HuH-7.5 (cell line): ENCODE measurements around the gene ANTKMT.

ENCODE experiments used
- DNase-seq: peaks from one replicate; pipeline ENCODE4 v3.0.0; 2011; ENCODE audit warnings: low spot score

ANTKMT gene

GRCh38 chr16:715477-716199 lies 5.3 kb upstream of the ANTKMT start:
- no peak for DNase-seq

GRCh38 chr16:716200-716568 lies 4.8 kb upstream of the ANTKMT start:
- no peak for DNase-seq

- no peak for DNase-seq
Observed at GRCh38 chr16:716768-717325, 4.1 kb upstream of the ANTKMT start.

- no peak for DNase-seq
Observed at GRCh38 chr16:717450-718245, 3.3 kb upstream of the ANTKMT start.

- no peak for DNase-seq
Observed at GRCh38 chr16:718389-718788, 2.6 kb upstream of the ANTKMT start.

GRCh38 chr16:718922-719321 lies 2.0 kb upstream of the ANTKMT start:
- no peak for DNase-seq

- DNase-seq: peak; percentile 78
Observed at GRCh38 chr16:719815-720446, 1.0 kb upstream of the ANTKMT start.

GRCh38 chr16:720447-720989 lies 428 bp upstream of the ANTKMT start:
- peak; percentile 77 for DNase-seq

- no peak for DNase-seq
Observed at GRCh38 chr16:721765-722540, 1.0 kb downstream of the ANTKMT start.

GRCh38 chr16:722835-723633 lies 2.1 kb downstream of the ANTKMT start:
- DNase-seq: no peak

GRCh38 chr16:723695-724094 lies 2.7 kb downstream of the ANTKMT start:
- no peak for DNase-seq

- DNase-seq: no peak
Observed at GRCh38 chr16:724188-725040, 3.5 kb downstream of the ANTKMT start.

GRCh38 chr16:725041-725376 lies 4.1 kb downstream of the ANTKMT start:
- DNase-seq: no peak

GRCh38 chr16:725463-726187 lies 4.7 kb downstream of the ANTKMT start:
- no peak for DNase-seq

GRCh38 chr16:726188-726437 lies 5.2 kb downstream of the ANTKMT start:
- no peak for DNase-seq

GRCh38 chr16:726438-727290 lies 5.7 kb downstream of the ANTKMT start, which contains the start of the genes CCDC78 and HAGHL:
CCDC78 (minus strand) TSS chr16:726443; CDS start chr16:726367, 76 bp downstream.
HAGHL (plus strand) TSS chr16:727106; CDS start chr16:727510, 404 bp downstream.
- DNase-seq: peak; percentile 81

GRCh38 chr16:727291-727977 lies 6.5 kb downstream of the ANTKMT start:
- no peak for DNase-seq
